ENCODE data around the gene CA9. TPM values are rescaled to one million over a fixed set of nuclear protein-coding genes. Genes with fewer than 3 reads are reported as not detected.

CA9 gene
- total and polyA plus RNA-seq, 9 of the 15 experiments (the other 6 are each of a cell fraction or from before 2014, with no cell fraction given): 0.15 to 10.6 (median 0.60) TPM; not detected in 4

- TF ChIP-seq ZNF639 (CRISPR knock-in tag; conservative IDR thresholded peaks at IDR 0.05 in 1 of 2, IDR thresholded peaks at IDR 0.05 in 1 of 2) (no peak), ZBTB11 (CRISPR knock-in tag; IDR thresholded peaks at IDR 0.05) (no peak), ZNF280A (IDR thresholded peaks at IDR 0.05; ENCODE audit: low read depth, partially characterized antibody) (no peak), ASH1L (IDR thresholded peaks at IDR 0.05; ENCODE audit: borderline replicate concordance, low read depth, partially characterized antibody) (no peak), TFE3 (CRISPR knock-in tag; IDR thresholded peaks at IDR 0.05) (no peak), HNRNPUL1 (IDR thresholded peaks at IDR 0.05; ENCODE audit: low read length) (no peak), GMEB1 (CRISPR knock-in tag; IDR thresholded peaks at IDR 0.05) (no peak), SREBF2 (CRISPR knock-in tag; IDR thresholded peaks at IDR 0.05) (no peak), BRCA1 (IDR thresholded peaks at IDR 0.05) (no peak), BRCA1 (CRISPR knock-in tag; IDR thresholded peaks at IDR 0.05) (no peak), PCBP2 (IDR thresholded peaks at IDR 0.05; ENCODE audit: low read depth, low read length, poor library complexity, severe bottlenecking) (no peak), COPS2 (conservative IDR thresholded peaks at IDR 0.05) (no peak), SIN3B (IDR thresholded peaks at IDR 0.05; ENCODE audit: low read depth) (no peak), TEAD1 (CRISPR knock-in tag; IDR thresholded peaks at IDR 0.05) (no peak)
Measured at GRCh38 chr9:35729700-35730485, 56.2 kb downstream of the CA9 start (continued).

All from K562 (cell line).